ENCODE results near the gene TGFBR1.

TGFBR1 gene

DNA sequence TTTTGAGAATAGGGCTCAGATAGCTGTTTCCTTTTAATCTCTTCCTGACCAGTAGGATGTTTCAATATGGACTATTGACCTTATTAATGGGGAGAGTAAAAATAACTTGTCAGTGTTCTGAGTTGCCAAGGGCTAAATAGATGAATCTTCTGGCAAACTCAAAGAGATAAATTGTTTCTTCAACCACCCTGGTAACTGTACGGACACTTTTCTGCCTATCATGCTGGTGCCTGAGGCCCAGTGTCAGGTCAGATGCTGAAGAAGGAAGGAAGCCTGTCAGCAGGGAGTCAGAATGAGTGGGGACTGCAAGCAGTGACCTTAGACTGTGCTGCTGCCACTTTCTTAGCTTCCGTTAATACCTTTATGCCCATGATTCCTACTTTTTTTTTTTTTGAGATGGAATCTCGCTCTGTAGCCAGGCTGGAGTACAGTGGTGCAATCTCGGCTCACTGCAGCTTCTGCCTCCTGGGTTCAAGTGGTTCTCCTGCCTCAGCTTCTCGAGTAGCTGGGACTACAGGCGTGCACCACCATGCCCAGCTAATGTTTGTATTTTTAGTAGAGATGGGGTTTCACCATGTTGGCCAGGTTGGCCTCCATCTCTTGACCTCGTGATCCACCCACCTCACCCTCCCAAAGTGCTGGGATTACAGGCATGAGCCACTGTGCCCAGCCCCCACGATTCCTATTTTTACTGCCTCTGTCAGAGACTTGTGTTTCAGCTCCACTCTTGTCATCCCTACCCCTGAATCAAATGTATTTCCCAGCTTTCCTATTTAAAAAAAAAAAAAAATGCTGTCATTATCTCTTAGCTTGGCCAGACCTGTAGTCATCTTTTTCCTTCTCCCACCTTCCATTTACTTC lies 33.7 kb downstream of the TGFBR1 start:
- no peak for DNase-seq

DNA sequence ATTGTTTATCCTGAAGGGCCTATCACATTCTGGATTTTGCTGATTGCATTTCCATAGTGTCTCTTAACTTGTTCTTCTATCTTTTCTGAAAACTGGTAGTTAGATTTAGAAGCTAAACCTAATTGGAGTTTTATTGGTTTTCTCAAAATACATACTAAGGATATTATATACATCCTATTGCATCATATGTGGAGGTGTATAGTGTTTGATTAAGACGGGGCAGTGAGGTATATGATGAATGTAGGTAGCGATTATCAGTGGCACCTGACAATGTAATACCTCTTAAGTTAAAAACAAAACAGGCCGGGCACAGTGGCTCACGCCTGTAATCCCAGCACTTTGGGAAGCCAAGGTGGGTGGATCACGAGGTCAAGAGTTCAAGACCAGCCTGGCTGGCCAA lies 35.0 kb downstream of the TGFBR1 start:
- no peak for DNase-seq

DNA sequence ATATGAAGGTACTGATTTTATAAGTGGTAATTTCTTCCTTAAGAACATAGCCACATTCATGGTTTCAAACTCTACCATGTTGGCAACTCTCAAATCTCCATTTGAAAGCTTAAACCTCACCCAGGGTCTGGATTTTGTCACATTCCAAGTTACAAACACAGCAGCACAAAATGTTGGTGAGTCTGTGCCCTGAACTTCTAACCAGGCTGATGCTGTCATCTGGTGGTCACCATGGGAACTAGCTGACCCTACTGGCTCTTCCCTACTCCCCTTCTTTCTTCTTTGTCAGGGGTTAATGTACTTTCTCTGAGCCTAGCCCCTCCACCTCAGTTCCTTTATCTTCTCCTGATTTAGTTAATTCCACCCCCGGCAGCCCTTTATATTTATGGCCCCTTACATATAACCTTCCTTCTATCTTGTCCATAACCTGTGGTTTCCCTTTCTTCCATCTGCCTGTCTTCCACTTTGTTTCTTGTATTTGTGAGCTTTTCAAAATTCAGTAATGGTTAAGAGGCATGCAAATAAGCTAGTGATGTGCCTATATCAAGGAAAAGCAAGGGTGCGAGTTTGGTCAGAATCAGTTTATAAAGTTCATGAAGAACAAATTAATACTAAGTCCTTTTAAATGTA lies 35.9 kb downstream of the TGFBR1 start:
- no peak for DNase-seq

DNA sequence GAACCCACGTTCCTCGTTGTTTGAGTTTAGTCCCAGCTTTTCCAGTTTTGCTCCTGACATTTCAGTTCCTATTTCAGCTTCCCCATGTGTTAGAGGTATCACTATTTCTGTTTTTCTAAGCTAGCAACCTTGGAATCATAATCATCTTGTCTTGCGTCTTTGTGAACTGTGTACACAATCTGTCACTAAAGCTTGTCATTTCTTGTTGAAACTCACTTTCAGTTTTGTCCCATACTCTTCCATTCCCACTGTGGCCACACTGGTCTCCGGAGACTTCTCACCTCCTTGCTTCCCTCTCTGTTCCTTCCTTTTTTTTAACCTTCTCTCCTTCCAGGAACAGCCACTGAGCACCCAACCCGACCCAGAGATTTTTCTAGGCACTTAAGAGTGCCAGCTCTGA lies 36.9 kb downstream of the TGFBR1 start:
- DNase-seq = no peak

DNA sequence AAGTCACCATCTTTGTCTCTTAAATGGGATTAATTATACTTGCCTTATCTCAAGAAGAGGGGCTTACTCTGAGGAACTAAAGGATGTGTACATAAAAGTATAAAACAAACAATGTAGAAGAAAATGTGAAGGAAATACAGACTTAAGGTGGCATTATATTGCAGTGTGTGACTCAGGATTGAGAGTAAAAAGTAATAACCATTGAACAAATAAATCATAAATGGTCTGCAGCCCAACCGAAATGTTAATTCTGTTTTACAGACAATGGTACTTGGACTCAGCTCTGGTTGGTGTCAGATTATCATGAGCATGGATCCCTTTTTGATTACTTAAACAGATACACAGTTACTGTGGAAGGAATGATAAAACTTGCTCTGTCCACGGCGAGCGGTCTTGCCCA lies 37.4 kb downstream of the TGFBR1 start:
- DNase-seq = no peak

DNA sequence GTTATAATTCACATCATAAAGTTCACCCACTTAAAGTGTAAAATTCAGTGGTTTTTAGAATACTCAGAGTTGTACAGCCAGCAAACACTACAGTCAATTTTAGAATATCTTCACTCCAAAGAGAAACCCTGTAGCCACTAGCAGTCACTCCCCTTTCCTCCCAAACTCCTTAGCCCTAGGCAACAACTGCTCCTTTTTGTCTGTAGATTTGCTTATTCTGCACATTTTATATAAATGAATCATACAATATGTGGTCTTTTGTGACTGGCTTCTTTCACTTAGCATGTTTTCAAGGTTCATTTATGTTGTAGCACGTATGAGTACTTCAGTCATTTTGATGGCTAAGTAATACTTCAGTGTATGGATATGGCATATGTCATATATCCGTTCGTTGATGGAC lies 38.7 kb downstream of the TGFBR1 start:
- no peak for DNase-seq

DNA sequence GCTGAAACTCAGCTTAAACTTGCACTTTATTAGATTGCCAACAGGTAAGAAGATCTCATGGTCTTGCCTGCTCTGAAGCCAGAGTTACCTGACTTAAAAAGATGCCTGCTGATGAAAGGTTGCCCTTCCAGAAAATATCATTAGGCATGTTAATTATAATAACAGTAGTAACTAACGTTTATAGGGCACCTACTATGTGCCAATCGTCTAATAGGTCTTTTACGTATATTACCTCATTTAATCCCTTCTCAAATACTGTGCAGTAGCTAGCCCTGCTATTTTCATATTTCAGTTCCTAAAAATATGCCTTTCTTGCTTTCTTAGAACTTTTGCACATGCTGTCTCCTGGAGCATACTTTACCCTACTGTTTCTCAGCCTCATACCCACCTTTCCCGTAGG lies 40.1 kb downstream of the TGFBR1 start:
- DNase-seq = no peak

DNA sequence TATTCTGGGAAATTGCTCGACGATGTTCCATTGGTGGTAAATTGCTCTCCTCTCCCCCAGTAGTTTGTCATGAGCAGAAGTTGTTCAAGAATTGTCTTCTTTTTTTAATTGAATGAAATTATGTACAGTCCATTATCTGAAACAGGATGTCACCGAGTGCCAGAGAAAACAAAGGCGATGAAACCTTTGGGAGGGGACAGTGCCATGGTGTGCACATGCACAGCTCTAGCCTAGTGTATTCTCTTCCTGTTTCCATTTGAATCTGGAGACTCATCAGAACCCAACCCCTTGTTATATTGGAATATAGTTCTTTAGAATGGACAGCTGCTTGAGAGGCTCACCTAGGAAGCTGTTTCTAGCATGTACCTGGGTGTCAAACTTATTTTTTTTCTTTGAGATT lies 41.7 kb downstream of the TGFBR1 start:
- no peak for DNase-seq

DNA sequence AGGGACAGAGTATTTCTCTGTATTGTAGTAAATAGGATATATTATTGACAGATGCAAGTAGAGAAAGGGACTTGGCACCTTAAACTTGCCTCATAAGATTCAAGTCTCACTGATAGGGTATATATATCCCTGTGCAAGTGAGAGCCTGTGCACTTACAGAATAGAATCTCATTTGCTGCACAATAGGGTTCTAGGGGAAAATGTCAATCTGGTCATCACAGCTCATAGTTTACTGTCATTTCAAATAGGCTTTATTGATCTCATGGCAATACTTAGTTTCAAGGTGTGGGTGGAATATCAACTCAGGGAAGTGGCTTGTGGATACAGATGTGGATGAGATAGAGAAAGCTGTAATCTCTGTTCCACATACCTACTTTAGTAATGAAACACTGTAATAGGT lies 42.3 kb downstream of the TGFBR1 start:
- no peak for DNase-seq

DNA sequence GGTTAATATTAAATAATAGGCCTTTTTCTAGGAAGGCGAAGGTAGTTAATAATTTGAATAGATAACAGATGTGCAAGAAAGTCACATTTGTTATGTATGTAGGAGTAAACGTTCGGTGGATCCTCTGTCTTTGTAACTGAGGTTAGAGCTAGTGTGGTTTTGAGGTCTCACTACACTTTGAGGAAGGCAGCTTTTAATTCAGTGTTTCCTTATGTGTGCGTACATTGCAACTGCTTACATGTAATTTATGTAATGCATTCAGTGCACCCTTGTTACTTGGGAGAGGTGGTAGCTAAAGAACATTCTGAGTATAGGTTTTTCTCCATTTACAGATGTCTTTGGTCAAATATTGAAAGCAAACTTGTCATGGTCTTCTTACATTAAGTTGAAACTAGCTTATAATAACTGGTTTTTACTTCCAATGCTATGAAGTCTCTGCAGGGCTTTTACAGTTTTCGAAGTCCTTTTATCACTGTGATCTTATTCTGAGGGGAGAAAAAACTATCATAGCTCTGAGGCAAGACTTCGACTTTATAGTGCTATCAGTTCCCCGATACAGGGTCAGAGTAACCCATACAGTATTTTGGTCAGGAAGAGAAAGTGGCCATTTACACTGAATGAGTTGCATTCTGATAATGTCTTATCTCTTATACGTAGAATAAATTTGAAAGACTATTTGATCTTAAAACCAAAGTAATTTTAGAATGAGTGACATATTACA lies 45.7 kb downstream of the TGFBR1 start:
- DNase-seq = no peak

DNA sequence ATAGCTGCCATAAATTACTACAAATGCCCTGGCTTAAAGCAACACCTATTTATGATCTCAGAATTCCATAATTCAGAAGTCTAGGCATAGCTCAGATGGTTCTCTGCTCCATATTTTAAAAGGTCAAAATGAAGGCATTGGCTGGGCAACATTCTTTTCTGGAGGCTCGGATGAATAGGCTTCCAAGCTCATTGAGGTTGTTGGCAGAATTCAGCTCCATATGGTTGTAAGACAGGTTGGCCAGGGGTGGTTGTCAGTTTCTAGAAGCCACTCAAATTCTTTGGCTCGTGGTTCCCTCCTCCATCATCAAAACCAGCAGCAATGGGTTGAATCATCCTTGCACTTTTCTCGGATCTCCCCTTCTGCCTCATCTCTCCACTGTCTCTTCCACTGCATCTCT lies 49.4 kb downstream of the TGFBR1 start:
- DNase-seq = no peak

DNA sequence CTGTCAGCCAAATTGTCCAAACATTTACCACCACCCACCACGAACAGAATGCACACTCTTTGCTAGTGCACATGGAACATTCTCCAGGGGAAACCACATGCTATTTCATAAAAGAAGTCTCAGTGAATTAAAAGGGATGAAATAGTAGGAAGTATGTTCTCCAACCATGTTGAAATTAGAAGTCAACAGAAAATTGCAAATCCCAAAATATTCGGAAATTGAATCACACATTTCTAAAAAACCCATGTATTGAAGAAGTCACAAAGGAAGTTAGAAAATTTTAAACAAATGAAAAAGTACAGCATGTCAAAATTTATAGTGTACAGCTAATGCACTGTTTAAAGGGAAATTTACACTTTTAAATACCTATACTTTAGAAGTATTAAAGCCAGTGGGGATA lies 50.8 kb downstream of the TGFBR1 start:
- DNase-seq = no peak

DNA sequence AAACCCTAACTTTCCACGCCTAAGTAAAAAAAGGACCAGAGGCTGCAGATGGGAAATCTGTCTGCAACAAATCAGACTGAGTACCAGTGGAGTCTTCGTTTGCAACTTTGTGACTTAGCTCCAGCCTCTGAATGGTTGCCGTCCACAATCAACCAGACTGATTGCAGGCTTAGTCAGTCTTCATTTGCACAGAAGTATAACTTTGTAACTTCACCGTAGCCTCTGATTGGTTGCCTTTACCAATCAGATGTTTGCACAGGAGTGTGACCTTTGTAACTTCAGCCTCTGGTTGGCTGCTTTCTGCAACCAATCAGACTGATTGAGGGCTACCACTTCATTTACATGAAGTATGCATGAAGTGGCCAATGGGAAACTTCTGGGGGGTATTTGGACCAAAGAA lies 53.7 kb downstream of the TGFBR1 start:
- DNase-seq = no peak

DNA sequence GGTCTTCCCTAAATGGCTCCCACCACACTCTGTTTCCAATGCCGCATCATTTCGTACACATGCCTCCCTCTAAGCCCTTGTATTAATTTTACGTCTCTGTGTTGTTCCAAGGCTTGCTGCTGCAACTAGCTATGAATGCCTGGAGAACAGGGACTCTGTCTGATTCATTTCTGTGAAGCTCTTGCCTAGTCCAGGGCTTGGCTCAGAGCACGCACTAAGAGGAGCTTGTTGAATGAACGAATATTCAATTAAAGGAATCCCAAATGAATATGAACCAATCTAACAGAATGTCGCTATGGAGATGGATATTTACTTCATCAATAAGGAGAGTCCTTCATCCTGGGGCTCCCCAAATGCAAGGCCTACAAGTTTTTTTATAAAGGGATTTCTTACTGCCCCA lies 55.3 kb downstream of the TGFBR1 start:
- no peak for DNase-seq

DNA sequence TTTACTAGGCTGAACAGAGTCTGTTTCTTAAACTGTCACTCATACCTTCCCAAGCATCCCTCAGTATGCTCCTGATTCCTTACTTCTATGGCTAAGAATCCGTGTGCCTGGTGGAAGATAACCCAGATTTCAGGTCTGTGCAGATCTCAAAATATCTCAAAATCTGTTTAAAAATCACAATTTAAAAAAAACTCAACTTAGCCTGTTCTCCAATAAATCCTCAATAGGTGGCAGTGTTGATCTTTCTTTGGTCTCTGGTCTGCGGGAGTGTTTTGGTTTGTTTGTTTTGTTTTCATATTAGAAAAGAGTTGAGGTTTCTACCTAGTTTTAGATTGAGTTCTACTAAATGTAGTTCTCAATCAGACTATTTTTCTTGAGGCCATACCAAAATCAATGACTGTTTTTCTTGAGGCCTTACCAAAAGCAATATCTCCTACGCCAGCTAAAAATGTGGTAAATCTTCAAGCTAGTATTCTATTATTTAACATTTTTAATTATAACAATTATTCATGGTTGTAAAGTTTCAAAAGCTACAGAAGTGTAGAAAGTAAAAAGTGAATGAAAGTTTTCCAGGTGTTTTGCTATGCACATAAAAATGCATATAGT lies 57.9 kb downstream of the TGFBR1 start:
- DNase-seq = peak; percentile 6

DNA sequence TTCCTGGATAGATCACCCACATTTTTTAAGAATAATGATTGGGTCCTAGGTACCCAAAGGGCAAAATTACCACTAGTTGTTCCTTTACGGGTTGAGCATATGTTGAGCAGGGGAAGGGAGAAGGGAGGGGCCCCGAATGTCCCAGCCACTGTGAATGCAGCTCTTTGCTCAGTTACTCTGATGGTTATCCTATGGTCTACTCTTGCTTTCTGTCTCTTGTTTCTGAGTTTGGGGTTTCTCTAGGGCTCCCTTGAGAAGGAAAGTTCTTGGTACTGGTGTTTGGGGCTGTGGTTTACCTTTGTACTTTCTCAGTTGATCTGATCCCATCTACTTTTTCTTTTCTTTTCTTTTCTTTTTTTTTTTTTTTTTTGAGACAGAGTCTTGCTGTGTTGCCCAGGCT lies 61.2 kb downstream of the TGFBR1 start:
- no peak for DNase-seq

DNA sequence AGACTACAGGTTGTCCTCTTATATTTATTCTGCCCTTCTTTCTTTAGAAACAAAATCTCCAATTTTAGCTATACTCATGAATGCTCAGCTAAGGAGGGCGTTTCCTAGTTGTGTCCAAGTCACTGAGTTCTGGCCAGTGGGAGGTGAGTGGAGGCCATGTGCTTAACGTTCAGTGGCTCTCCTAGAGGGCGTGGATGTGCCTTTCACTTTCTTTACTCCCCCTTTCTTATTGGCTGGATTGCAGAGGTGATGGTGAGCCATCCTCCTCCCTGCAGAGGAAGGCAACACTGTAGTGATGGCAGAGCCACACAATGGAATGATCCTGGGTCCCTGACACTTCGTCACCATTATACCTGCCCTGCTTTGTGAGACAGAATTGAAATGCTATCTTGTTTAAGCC lies 62.2 kb downstream of the TGFBR1 start:
- no peak for DNase-seq

DNA sequence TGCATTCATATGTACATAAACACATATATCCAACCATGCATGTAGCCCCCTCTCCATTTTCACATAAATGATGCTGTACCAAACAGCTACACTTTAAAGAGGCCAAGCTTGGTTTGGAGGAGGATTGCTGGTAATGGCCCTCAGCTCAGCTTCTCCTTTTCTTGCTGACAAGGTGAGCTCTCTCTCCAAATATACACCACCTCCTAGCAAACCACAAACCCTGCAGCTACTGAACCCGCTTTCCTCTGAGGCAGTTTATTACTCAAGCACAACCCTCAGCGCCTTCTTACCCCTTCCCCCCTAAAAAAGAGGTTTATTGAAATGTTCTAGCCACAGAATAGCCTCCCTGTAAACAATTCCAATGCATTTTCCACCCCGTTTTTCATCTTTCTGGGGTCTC lies 62.8 kb downstream of the TGFBR1 start:
- DNase-seq = no peak

DNA sequence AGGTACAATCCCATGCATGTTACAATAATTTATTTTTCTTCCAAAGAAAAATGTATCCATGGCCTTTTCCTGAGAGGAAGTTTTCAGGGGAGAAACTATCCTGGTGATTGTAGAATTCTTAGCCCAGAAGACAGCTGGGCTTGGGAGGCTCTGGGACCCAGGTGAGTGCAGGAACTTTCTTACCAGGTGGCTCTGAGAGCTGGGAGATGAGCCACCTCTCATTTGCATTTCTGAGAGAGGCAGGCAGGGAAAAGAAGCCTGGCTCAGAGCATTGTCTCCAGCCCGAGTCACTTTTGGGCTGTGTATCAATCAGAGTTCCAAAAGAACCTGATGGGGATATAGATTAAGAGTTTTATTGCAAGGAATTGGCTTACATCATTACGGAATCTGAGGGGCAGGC lies 64.2 kb downstream of the TGFBR1 start:
- DNase-seq = no peak

DNA sequence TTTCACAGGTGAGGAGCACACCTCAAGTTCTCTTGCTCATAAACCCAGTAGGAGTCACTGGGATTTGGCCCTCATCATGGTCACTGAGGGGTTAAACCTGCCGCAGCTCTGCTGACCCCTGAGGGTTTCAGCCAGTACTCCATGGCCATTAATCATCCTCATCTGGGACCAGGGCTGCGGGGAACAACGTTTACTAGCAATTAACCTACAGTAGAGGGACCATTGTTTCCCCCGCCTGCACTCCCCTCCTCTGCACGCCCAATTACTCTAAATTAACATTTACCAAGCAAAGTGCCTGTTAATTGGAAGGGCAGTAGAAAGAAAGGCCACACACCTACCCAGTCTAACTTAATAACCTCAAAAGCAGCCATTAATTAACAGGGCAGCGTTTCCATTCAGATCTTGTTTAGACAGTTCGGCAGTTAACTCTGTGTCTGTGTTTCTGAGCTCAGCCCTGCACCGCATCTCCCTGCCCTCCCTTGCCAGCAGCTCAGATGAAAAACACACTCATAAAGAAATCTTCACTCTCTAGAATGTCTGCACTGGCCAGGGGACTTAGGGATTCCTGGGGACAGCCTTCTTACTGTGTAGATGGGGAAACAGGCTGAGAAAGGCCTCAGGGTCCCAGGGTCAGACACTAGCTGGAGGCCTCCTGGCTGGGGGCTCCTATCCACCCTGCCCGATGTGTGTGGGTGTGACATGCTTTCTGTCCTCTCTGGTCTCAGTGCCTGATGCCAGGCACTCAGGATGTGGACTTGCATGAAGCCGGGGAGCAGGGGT lies 65.3 kb downstream of the TGFBR1 start:
- DNase-seq = no peak

DNA sequence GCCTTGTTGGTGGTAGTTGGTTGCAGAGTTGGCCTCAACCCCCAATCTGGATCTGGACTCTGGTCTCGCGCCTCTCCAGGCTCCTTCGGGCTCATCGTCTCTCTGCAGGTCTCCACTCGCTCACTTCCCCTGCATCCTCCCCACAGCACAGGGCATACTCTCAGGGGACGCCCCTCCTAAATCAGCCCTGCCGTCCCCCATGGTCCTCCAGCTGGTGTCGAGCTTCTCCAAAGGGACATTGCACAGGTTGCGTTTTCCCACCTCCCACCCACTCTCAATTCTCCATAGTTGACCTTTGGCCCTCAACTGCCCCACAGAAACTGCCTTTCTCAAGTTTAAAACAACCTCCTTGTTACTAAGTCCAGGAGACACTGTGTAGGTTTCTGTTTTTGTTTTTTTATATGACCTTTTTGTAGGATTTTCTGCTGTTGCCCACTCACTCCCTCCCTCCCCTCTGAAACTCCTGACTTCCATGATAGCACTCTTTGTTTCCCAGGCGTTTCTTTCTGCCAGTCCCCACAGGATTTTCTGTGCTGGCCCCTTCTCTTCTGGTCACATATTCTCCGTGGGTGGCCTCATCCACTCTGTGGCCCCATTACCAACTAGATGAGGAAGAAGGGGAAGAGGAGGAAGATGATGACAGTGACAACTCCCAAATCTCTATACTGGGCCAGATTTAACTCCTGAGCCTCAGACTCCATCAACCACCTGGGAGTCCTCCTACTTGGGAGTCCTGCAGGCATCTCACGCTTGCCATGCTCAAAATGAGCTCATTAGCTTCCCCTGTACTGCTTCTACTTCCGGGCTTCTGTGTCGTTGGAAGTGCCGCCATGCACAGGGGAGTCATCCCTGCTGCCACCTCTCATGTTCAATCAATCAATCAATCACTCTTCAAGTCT lies 66.6 kb downstream of the TGFBR1 start:
- DNase-seq = no peak

All from amniotic stem cell (primary cell).